Activated CD8-positive, alpha-beta memory T cell treated with anti-CD3 and anti-CD28 coated beads for 4 hours (primary cell): ENCODE data around the gene HMCN2.
"Not testable (repeated sequence)": the region's sequence is repeated elsewhere in the genome, so short reads cannot be mapped to it uniquely, and the experiment has no call there.

Source experiments
- DNase-seq, 2 donors: peaks; one replicate each; pipeline ENCODE4 v3.0.0-alpha.2; 2020; ENCODE audit warnings: low read depth in 2 of 2

Gene HMCN2

GRCh38 chr9:130240410-130241197 is 25.0 kb upstream of the HMCN2 start:
- DNase-seq = no peak

GRCh38 chr9:130241198-130241535 is 24.4 kb upstream of the HMCN2 start:
- no peak for DNase-seq

DNA sequence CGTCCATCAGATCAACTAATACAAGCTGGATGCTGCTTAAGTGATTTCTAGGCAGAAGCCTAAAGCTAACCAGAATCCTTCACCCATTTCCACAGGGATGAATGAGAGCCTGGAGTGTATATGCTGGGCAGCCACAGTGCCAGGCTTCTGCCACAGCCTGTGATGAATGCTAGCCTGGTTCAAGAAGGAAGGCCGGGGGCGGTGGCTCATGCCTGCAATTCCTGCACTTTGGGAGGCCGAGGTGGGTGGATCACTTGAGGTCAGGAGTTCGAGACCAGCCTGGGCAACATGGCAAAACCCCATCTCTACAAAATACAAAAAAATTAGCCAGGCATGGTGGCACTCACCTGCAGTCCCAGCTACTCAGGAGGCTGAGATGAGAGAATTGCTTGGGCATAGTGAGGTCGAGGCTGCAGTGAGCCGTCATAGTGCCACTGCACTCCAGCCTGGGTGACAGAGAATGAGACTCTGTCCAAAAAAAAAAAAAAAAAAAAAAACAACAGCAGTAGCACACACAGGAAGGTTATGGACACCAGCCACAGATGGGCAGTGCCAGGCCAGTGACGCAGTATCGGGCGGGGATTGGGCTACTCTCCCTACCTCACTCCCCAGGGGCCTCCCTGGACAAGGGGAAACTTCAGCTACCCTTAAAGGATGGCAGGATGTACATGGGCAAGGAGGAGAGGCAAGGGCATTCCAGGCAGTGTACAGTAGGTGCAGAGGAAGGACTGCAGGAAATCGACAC is 23.1 kb upstream of the HMCN2 start:
- DNase-seq = no peak

- peak; percentile 64 to 66 for DNase-seq
Measured at GRCh38 chr9:130243015-130243881, 22.3 kb upstream of the HMCN2 start.

GRCh38 chr9:130243882-130244170 is 21.7 kb upstream of the HMCN2 start:
- no peak for DNase-seq

- no peak for DNase-seq
Measured at GRCh38 chr9:130244548-130245165, 20.9 kb upstream of the HMCN2 start.

- no peak for DNase-seq
Measured at GRCh38 chr9:130245474-130245873, 20.1 kb upstream of the HMCN2 start.

GRCh38 chr9:130246126-130246525 is 19.4 kb upstream of the HMCN2 start:
- DNase-seq = no peak

- DNase-seq = no peak
Measured at GRCh38 chr9:130254747-130255630, 10.6 kb upstream of the HMCN2 start.

DNA sequence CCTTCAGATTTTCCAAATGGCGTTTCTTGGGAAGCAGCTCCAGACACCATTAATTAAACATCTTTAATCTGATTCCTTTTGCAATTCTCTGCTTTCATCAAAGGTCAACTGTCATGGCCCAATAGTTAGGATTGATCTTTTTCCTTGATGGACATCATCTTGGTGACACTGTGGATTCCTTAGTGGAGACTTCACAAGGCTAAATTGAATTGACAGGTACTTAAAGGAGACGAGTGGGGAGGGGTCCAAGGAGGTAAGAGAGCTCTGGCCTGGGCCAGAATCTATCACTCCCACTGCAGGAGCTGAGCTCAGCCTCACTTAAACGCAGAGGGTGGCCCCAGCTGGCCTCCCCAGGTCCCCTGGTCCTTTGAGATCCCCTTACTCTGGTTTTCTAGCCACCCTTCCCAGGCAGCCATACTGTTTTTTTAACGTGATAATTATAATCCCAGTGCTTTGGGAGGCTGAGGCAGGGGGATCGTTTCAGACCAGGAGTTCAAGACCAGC is 9.9 kb upstream of the HMCN2 start:
- no peak for DNase-seq

DNA sequence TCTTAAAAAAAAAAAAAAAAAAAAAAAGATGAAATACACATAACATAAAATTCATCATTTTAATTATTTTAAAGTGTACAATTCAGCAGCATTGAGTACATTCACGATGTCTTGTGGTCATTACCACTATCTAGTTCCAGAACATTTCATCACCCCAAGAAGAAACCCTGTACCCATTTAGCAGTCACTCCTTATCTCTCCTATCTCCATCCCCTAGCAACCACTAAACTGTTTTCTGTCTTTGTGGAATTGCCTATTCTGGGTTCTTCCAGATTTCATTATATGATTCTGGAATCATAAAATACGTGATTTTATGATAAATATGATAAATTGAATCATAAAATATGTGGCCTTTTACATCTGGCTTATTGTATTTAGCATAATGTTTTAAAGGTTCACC is 8.9 kb upstream of the HMCN2 start:
- DNase-seq = no peak

- not testable (repeated sequence) for DNase-seq
Measured at GRCh38 chr9:130258137-130258536, 7.4 kb upstream of the HMCN2 start.

DNA sequence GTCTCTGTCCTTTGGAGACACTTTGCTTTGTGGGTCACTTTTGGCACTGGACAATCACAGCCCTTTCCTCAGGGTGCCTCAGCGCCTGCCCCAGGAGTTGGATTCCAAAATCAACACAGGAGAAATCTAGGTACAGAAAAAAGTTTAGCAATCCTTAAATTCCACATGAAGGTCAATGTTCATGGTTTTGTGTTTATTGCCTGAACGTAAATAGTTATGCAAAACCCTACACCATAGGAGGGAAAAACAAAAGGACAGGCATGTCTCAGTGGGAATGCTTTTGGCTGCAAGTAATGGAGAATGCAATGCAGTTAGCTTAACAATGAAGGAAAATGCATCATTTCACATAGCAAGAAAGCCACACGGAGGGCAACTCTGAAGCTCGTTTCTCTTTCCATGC is 6.5 kb upstream of the HMCN2 start:
- DNase-seq = no peak

DNA sequence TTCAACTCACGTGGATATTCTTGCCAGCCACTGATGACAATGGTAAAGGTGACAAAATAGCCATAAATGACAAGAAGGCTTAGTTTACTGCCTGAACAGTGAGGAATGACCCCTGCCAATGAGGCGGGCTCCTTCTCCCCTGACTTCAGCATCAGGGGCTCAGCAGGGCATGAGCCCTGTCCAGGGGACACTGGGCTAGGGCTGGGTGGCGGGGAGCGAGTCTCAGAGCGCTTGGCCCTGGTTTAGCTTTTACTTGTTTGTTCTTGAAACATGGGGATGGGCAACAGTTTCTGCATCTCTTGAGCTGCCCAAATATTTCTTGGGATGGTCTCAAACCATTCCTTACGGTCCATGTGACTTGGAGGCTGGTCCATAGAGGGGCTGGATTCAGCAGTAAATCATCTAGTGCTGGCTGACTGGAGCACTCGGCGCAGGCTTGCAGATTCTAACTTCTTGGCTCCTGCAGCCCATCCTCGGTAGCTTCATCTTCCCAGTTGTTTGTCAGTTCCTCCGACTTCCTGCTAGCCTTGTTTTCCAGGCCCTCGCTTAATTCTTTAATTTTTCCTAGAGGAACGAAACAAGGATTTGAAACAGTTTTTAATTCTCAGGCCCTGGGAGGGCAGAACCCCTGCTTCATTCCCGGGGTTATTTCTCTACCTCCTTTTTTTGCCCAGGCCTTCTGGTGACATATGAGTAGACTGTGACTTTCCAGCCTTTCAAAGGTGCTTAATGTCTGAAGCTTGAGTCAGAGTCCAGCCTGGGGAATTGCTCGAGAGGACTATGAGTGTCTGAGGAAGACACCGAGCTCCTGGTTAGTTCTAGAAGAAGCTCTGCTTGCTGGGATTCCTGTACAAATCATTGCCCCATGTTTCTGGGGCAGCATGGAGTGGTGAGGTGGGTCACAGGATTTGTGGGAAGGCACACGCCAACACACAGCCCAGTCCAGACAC is 4.5 kb upstream of the HMCN2 start:
- no peak for DNase-seq

DNA sequence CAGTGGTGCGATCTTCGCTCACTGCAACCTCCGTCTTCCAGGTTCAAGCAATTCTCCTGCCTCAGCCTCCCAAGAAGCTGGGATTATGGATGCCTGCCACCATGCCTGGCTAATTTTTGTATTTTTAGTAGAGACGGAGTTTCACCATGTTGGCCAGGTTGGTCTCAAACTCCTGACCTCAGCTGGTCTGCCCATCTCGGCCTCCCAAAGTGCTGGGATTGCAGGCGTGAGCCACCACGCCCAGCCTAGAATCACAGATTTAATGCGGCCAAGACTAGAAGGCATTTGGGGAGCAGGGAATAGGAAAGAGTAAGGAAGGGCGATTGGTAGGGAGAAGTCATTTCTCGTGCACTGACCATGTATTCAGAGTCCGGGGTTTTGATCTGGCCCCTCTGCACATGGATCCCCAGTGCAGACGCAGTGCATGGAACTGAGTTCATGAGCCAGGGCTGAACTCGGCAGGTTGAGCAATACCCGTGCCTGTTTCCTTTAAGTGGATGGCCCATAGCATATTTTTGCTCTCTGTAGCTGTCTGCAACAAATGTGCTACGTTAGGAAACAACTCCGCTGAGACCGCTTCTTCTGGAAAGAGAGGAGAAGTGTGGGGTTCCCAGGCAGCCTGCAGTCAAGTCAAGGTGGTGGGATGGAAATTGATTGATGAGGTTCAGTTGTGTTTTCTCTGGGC is 3.4 kb upstream of the HMCN2 start:
- no peak for DNase-seq

DNA sequence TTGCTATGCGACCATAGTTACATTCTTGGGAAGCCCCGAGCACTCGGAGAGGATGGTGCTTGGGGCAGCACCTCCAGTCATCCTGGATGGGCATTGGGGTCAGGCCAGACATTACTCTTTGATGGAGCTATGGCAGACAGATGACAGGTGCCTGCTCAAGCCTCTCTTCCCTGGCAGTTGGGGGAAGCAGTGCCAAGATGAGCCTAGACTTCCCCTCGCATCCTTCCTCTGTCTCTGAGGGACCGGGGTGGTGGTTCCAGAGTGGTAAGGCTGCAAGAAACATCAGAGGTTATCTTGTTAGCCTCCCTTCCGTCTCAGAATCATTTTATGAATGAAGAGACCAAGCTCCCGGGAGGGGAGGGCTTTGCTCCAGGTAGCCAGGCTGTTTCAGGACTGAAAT is 2.8 kb upstream of the HMCN2 start:
- no peak for DNase-seq

DNA sequence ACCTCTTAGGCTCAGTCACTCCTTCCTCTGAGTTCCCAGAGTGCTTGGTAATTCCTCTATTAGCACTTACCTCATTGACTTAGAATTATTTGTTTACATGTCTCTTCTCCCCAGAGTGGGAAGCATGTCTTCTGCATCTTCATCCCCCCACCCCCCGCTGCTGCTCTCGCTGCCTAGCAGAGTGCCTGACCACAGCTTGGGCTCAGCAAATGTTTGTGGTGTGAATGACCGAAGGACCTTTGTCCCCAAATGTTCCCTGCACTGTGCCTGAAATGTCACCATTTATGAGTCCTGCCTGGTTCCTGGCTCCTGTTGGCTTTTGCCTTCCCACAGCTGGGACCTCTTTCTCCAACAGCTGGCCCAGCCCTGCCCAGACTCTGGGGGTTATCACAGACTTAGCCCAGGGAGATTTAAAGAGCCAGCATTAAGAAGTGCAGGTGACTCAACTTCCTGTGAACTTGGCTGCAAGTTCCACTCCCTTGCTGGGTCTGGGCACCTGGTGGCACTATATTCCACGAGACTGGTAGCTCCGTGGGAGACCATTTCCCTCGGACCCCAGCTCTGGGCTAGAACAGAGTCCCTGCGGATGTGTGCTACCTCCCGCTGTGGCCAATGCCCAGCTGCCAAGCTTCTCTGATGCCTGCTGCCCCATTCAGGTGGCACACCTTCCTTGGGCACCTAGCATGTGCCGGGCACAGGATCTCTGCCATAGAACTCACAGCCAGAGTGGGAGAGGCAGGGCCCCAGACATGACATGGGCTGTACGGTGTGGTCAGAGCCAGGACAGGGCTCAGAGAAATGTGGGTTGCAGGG is 1.8 kb upstream of the HMCN2 start:
- DNase-seq = no peak
